ENCODE data around the gene GEMIN5.
"Not testable (repeated sequence)": the region's sequence is repeated elsewhere in the genome, so short reads cannot be mapped to it uniquely, and the experiment has no call there.

Gene GEMIN5

GRCh38 chr5:154937718-154938466 lies at the start of gene GEMIN5:
GEMIN5 (minus strand) TSS chr5:154938211; CDS start chr5:154938133, 78 bp downstream.
- peak; percentile 91 for DNase-seq

GRCh38 chr5:154986151-154986550 lies 48.1 kb upstream of the GEMIN5 start:
- no peak for DNase-seq

DNA sequence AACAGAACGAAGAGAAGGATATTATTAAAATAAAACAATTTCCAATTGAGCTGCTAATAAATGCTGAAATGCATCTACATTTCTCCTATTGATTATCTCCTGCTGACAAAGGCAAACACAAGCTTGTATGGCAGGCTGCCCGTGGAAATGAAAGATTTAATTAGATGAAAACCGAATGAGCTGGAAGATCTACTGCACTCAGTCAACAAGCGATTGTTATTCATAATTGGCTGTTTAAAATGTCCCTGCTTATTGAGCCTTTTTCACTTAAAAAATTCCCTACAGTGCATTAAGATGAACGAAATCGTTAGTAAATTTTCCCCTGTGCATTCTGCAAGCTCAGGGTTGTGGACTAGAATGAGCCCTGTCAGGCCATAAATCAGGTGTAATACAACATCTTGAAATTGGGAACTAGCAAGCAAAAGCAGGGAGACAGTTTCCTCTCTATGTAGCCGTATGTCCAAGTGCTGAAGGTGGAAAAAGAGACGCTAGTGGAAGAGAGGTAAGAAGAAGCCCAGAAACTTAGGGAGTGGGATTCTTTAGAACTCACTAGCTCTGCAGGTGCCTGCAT lies 47.0 kb upstream of the GEMIN5 start:
- DNase-seq, result no peak

- DNase-seq, result not testable (repeated sequence)
Observed at GRCh38 chr5:154978294-154978693, 40.3 kb upstream of the GEMIN5 start.

- DNase-seq, result peak; percentile 55
Observed at GRCh38 chr5:154977409-154977808, 39.4 kb upstream of the GEMIN5 start.

DNA sequence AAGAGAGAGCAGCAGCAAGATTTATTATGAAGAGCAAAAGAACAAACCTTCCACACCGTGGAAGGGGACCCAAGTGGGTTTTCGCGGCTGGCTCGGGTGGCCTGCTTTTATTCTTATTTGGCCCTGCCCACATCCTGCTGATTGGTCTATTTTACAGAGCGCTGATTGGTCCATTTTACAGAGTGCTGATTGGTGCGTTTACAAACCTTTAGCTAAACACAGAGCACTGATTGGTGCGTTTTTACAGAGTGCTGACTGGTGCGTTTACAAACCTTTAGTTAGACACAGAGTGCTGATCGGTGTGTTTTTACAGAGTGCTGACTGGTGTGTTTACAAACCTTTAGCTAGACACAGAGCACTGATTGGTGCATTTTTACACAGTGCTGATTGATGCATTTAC lies 38.1 kb upstream of the GEMIN5 start:
- not testable (repeated sequence) for DNase-seq

DNA sequence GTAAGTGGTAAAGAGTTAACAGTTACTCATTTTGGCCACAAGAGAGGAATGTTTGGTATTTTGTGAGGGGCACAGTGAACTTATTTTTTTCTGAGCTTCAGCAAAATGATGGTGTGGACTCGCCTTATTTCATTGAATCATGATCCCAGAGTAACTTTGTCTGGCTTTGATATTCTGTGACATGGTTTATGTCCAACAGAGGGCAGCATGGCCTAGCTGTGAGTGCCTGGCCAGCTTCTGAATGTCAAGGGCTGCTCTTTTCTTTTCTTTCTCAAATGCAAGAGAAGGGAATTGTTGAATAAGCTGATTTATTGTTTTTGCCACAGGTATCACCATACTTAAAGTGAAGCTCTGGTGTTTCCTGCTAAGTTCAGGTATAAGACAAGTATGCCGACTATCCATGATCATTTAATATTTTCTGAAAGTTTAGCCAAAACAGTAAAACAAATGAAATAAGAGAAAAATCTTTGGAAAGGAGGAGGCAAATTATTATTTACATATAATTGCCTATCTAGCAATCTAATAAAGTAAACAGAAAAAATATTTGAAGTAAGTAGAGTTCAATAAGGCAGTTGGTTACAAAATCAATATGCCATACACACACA lies 34.6 kb upstream of the GEMIN5 start:
- peak; percentile 15 for DNase-seq

DNA sequence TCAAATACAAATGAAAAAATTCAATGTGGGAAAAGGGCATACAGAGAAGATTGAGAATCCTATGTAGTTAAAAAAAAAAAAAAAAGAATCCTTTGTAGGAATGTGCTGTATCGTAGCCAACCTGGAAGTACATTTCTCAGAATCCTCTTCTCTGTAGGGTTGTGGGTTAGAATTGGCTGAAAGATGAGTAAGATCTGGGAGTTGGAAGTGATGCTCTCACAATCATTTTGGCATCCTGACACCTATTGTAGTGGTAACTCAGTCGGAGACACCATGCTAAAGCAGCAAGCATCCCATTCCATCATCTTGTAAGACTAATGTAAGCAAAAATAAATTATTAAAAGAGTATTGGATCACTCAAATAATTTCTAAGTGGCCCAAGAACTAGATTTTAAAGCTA lies 33.5 kb upstream of the GEMIN5 start:
- no peak for DNase-seq

- no peak for DNase-seq
Observed at GRCh38 chr5:154970759-154971158, 32.7 kb upstream of the GEMIN5 start.

GRCh38 chr5:154968953-154969352 lies 30.9 kb upstream of the GEMIN5 start:
- DNase-seq, result no peak

GRCh38 chr5:154967421-154968024 lies 29.5 kb upstream of the GEMIN5 start:
- no peak for DNase-seq

- DNase-seq, result no peak
Observed at GRCh38 chr5:154966874-154967273, 28.9 kb upstream of the GEMIN5 start.

DNA sequence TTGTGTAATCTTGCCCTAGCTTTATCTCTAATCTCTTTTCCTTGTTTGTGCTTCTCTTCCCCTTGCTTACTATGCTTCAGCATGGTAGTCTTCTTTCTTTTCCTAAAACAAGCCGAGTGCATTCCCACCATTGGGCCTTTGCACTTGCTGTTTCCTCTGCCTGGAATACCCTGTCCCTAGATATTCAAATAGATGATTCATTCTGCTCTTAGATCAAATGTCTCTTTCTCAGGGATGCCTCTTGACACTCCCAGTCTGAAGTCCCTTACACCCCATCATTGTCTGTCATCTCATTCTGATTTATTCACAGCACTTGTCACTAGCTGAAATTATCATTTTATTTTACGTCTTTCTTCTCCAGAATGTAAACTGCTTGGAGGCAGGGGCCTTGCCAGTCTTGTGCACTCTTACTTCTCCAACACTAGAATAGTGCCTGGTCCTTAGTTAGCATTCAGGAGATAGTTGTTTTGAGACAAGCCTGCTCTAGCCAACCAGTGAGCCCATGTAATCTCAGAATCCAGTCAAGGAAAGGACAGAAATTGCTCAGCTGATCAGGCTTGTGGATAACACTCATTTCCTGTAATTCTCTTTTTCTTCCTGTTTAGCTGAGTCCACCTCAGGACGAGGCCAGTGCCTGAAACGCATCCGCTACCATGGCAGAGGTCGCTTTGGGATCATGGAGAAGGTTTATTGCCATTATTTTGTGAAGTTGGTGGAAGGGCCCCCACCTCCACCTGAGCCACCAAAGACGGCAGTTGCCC lies 28.2 kb upstream of the GEMIN5 start:
- no peak for DNase-seq

DNA sequence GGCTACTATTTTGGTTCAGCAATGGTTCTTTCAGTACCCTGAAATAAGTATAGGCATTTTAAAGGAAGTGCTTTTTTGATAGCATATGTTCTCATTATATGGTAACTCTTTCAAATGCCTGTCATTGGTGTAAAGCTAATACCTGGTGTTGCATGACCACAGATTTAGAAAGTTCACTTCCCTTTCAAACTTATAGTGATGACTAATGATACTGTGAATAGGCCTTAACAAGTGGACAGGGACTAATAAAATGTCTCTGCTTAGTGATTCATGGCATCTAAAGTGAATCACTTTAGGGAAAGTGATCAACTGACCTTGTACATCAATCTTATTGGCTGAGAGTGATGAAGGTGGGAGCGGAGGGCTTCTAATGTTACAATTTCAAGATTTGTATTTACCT lies 24.5 kb upstream of the GEMIN5 start:
- DNase-seq, result no peak

DNA sequence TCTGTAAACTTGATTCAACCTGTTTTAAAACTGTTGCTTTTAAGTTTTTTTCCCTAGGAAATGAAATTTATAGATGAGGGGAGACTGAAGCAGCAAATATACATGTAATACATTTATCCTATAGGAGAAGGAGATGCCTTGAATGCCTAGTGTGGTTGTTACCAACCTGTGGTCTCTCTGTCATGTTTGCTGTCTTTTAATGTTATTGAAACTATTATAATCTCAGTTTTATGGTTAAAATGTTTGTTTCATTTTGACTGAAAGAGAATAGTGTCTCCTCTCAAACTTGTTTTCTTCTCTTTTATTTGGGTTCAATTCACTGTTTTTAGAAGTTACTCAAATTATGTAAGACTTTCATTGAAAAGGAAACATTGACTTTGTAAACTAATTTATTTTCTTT lies 18.7 kb upstream of the GEMIN5 start:
- no peak for DNase-seq

DNA sequence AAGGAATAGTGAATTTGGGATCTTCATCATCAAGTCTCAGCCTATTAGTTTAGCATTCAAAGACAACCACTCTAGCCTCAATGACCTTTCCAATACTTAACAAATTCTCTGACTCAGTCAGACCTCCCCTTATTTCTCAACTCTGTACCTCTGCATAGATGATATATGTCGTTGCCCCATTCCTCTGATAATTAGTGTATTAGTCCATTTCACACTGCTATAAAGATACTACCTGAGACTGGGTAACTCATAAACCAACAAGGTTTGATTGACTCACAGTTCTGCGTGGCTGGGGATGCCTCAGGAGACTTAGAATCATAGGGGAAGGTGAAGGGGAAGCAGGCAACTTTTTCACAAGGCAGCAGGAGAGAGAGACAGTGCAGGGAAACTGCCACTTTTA lies 11.8 kb upstream of the GEMIN5 start:
- DNase-seq, result no peak

GRCh38 chr5:154948313-154948712 lies 10.3 kb upstream of the GEMIN5 start:
- DNase-seq, result no peak

- DNase-seq, result no peak
Observed at GRCh38 chr5:154947778-154948177, 9.8 kb upstream of the GEMIN5 start.

- peak; percentile 23 for DNase-seq
Observed at GRCh38 chr5:154945695-154946301, 7.8 kb upstream of the GEMIN5 start.

DNA sequence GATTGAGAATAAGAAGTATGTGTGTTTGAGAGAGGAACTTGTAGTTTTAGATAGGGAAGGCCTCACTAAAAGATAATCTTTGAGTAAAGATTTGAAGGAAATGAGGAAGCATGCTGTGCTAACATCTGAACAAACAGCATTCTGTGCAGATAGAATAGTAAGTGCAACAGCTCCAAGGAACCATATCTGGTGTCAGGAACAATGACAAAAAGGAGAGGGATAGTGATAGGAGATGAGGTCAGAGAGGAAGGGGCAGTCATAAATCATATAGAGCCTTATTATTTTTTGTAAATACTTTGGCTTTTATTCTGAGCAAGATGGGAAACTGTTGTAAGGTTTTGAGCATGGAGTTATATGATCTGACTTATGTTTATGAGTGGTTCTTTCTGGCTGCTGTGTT lies 6.7 kb upstream of the GEMIN5 start:
- no peak for DNase-seq

DNA sequence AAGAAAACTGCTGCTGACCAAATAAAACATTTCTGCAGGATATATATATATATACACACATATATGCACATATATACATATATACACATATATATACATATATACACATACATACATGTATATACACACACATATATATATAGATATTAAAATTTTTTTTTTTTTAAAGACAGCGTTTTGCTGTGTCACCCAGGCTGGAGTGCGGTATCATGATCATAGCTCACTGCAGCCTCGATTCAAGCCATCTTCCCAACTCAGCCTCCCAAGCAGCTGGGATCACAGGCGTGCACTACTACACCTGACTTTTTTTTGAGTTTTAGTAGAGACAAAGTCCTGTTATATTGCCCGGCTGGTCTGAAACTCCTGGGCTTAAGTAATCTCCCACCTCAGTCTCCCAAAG lies 5.5 kb upstream of the GEMIN5 start:
- no peak for DNase-seq

DNA sequence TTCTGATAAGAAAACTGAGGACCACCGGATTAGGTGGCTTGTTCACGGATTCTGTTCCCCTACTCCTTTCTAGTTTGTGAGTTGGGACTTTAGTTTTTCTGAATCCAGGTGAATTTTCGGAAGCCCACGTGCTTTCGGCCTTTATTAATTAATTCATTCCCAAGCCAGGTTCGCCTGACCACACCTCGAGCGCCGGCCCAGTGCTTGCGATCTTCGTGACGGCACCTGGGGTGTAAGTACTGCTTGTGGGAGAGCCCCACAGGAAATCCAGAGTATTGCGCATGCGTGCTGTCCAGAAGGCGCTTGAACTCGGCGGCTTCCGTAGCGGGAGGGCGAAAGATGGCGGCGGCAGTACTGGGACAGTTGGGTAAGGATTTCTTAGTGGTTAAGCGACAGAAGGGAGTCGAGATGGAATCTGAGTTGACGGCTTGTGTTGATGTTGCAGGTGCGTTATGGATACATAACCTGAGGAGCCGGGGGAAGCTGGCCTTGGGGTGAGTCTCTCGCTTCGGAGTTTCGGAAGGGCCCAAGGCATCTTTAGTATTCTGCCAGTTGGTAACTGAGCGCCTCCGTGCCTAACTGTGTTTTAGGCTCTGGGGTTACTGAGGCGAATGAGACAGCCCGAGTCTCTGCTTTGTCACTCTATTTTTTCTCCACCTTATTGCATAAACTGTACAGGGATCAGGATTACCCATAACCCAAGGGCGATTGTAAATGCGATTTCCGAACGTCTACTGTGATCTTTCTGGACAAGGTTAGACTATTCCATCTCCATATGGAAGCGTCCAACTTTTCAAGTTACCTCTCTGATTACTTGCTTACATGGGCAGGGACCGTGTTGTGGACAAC lies 3.0 kb upstream of the GEMIN5 start, which contains the start of gene MRPL22:
Gene MRPL22, plus strand, starts transcription at position 302 of the 849 bp plus-strand sequence. Its CDS starts 38 bp downstream, at position 340.
- peak; percentile 95 for DNase-seq

Measured in activated CD4-positive, alpha-beta T cell treated with anti-CD3 and anti-CD28 coated beads, Interleukin-2, amount 50 U/mL, for 16 hours (primary cell).